Activated naive CD4-positive, alpha-beta T cell treated with anti-CD3 and anti-CD28 coated beads, Interleukin-2, amount 50 U/mL, for 16 hours (primary cell): ENCODE measurements around the gene VAPA.

Experiments used
- DNase-seq: peaks from one replicate; pipeline ENCODE4 v3.0.0-alpha.2; 2020

Gene VAPA

GRCh38 chr18:9913526-9914333 lies at the start of gene VAPA:
Gene VAPA, plus strand, starts transcription at chr18:9914016. Its CDS starts 241 bp downstream, at chr18:9914257.
- DNase-seq = peak; percentile 95

- no peak for DNase-seq
These were observed 47.9 kb upstream of the VAPA start for GRCh38 chr18:9865764-9866490.

- no peak for DNase-seq
These were observed 47.2 kb upstream of the VAPA start for GRCh38 chr18:9866627-9867026.

- DNase-seq = no peak
These were observed 46.7 kb upstream of the VAPA start for GRCh38 chr18:9867071-9867594.

GRCh38 chr18:9868857-9869714 lies 44.7 kb upstream of the VAPA start:
- DNase-seq = no peak

GRCh38 chr18:9869715-9870430 lies 43.9 kb upstream of the VAPA start:
- DNase-seq = no peak

- no peak for DNase-seq
These were observed 43.3 kb upstream of the VAPA start for GRCh38 chr18:9870431-9871008.

GRCh38 chr18:9871244-9871746 lies 42.5 kb upstream of the VAPA start:
- no peak for DNase-seq

GRCh38 chr18:9872823-9873222 lies 41.0 kb upstream of the VAPA start:
- DNase-seq = no peak

GRCh38 chr18:9874728-9875127 lies 39.1 kb upstream of the VAPA start:
- DNase-seq = no peak

GRCh38 chr18:9876212-9876866 lies 37.5 kb upstream of the VAPA start:
- DNase-seq = no peak

GRCh38 chr18:9876867-9877654 lies 36.8 kb upstream of the VAPA start:
- DNase-seq = no peak

GRCh38 chr18:9877655-9878014 lies 36.2 kb upstream of the VAPA start:
- no peak for DNase-seq

GRCh38 chr18:9878095-9878494 lies 35.7 kb upstream of the VAPA start:
- no peak for DNase-seq

GRCh38 chr18:9878783-9879242 lies 35.0 kb upstream of the VAPA start:
- DNase-seq = no peak

- DNase-seq = no peak
These were observed 29.7 kb upstream of the VAPA start for GRCh38 chr18:9884090-9884489.

- no peak for DNase-seq
These were observed 29.2 kb upstream of the VAPA start for GRCh38 chr18:9884532-9885140.

- DNase-seq = no peak
These were observed 28.4 kb upstream of the VAPA start, which contains the start of gene TXNDC2 for GRCh38 chr18:9885170-9886004. Gene TXNDC2, plus strand, starts transcription at chr18:9885973. Its CDS starts 708 bp downstream, at chr18:9886681.

GRCh38 chr18:9886005-9886348 lies 27.8 kb upstream of the VAPA start:
- DNase-seq = no peak
